H1 (cell line): ENCODE results near the gene HSF5. TPM values are rescaled to one million over a fixed set of nuclear protein-coding genes. Genes with fewer than 3 reads are reported as not detected.

Experiments
- CTCF ChIA-PET: fragments of 300-600 bp; sonication (Branson Sonifier 250); formaldehyde crosslinking; loops from one replicate; lab custom pipeline; 2021; ENCODE audit not compliant: partially characterized antibody; lab: Charles Lee
- POLR2A ChIA-PET: fragments of 300-600 bp; sonication (Branson Sonifier 250); formaldehyde crosslinking; loops from one replicate; lab custom pipeline; 2021; ENCODE audit warnings: inconsistent platforms; ENCODE audit not compliant: partially characterized antibody; lab: Charles Lee
- DNase-seq, 2 experiments: peaks; one replicate each; pipeline versions ENCODE4 v3.0.0 to v3.0.0-alpha.2; 2010 to 2022; ENCODE audit warnings: low spot score in 2 of 2, low read depth in 1 of 2, mixed read lengths in 1 of 2
- FAIRE-seq: peaks from 2 replicates; lab custom pipeline; 2011; peaks lifted over from hg19 to GRCh38; lab: Jason Lieb, UNC
- H2AFZ ChIP-seq: 2 replicates; pipeline ENCODE4 v1.8.1; 2012; ENCODE audit warnings: low read length, inconsistent platforms
- H2AK5ac ChIP-seq: 2 replicates; pipeline ENCODE4 v1.6.1; 2013; ENCODE audit warnings: low read depth, low read length
- H2BK120ac ChIP-seq: replicated peaks from 2 replicates; pipeline ENCODE3; 2013; ENCODE audit warnings: low read depth, low read length, inconsistent platforms
- H2BK12ac ChIP-seq: 2 replicates; pipeline ENCODE4 v1.6.1; 2013; ENCODE audit warnings: low read depth, low read length
- H2BK15ac ChIP-seq: 2 replicates; pipeline ENCODE4 v1.6.1; 2013; ENCODE audit warnings: low read length
- H2BK20ac ChIP-seq: 2 replicates; pipeline ENCODE4 v1.6.1; 2013; ENCODE audit warnings: low read length
- H2BK5ac ChIP-seq: 2 replicates; pipeline ENCODE4 v1.6.1; 2013; ENCODE audit warnings: low read depth, low read length
- H3K14ac ChIP-seq: 2 replicates; pipeline ENCODE4 v1.6.1; 2013; ENCODE audit warnings: inconsistent platforms; ENCODE audit not compliant: insufficient read length
- H3K18ac ChIP-seq: 2 replicates; pipeline ENCODE4 v1.6.1; 2013; ENCODE audit warnings: low read length; ENCODE audit errors: extremely low read depth
- H3K23ac ChIP-seq: 2 replicates; pipeline ENCODE4 v1.6.1; 2013; ENCODE audit warnings: inconsistent platforms; ENCODE audit not compliant: insufficient read length
- H3K23me2 ChIP-seq: 2 replicates; pipeline ENCODE4 v1.6.1; 2013; ENCODE audit warnings: low read depth, low read length
- H3K27ac ChIP-seq: 2 replicates; pipeline ENCODE4 v1.6.1; 2011; ENCODE audit warnings: low read depth, low read length, inconsistent platforms
- H3K27me3 ChIP-seq, 4 experiments: replicated peaks in 1 of 4; 1 replicate in 1 of 4; 2 replicates in 3 of 4; pipeline versions ENCODE4 v1.6.1 to v1.8.1; 2011 to 2013; ENCODE audit warnings: low read length in 3 of 4, mild to moderate bottlenecking in 3 of 4, inconsistent platforms in 2 of 4, mixed read lengths in 2 of 4, moderate library complexity in 1 of 4; ENCODE audit not compliant: control insufficient read depth in 3 of 4, insufficient read depth in 3 of 4; ENCODE audit errors: extremely low read depth in 1 of 4
- H3K36me3 ChIP-seq, 4 experiments: 2 replicates each; pipeline versions ENCODE4 v1.6.1 to v1.8.1; 2011 to 2013; ENCODE audit warnings: mild to moderate bottlenecking in 4 of 4, low read length in 3 of 4, moderate library complexity in 2 of 4, control low read depth in 1 of 4, inconsistent platforms in 1 of 4; ENCODE audit not compliant: insufficient read depth in 4 of 4, control insufficient read depth in 2 of 4
- H3K4ac ChIP-seq: replicated peaks from 2 replicates; pipeline ENCODE3; 2013; ENCODE audit warnings: low read length, low read depth, mixed read lengths, inconsistent platforms; ENCODE audit not compliant: insufficient read length
- H3K4me1 ChIP-seq, 4 experiments: replicated peaks in 1 of 4; 1 replicate in 1 of 4; 2 replicates in 3 of 4; pipeline versions ENCODE4 v1.6.1 to v1.8.1; 2011 to 2013; ENCODE audit warnings: low read length in 3 of 4, inconsistent platforms in 2 of 4, mixed read lengths in 1 of 4; ENCODE audit not compliant: insufficient read depth in 4 of 4, control insufficient read depth in 3 of 4
- H3K4me2 ChIP-seq, 2 experiments: 2 replicates each; pipeline versions ENCODE4 v1.6.1 to v1.8.1; 2011 to 2013; ENCODE audit warnings: low read depth in 2 of 2, low read length in 2 of 2, control low read depth in 1 of 2, inconsistent platforms in 1 of 2, mild to moderate bottlenecking in 1 of 2; ENCODE audit not compliant: insufficient read depth in 1 of 2
- H3K4me3 ChIP-seq, 4 experiments: fragments of 200-600, 300-600 bp in 1 of 4; sonication (generic), shearing (Covaris generic), sonication (Bioruptor Twin) in 1 of 4; 2 replicates each; pipeline versions ENCODE4 v1.5.1 to v1.8.1; 2011 to 2016; ENCODE audit warnings: low read length in 4 of 4, low read depth in 3 of 4, control low read depth in 2 of 4, inconsistent platforms in 2 of 4, mild to moderate bottlenecking in 2 of 4, mixed read lengths in 1 of 4, moderate library complexity in 1 of 4; ENCODE audit not compliant: insufficient read depth in 2 of 4; ENCODE audit errors: extremely low read depth in 1 of 4
- H3K56ac ChIP-seq: replicated peaks from 2 replicates; pipeline ENCODE3; 2013; ENCODE audit warnings: low read depth, mild to moderate bottlenecking, mixed read lengths, low read length, inconsistent platforms; ENCODE audit not compliant: insufficient read length
- H3K79me1 ChIP-seq: 2 replicates; pipeline ENCODE4 v1.6.1; 2013; ENCODE audit warnings: low read depth, low read length, control low read depth
- H3K79me2 ChIP-seq, 2 experiments: 2 replicates each; pipeline versions ENCODE4 v1.6.1 to v1.8.1; 2012 to 2013; ENCODE audit warnings: low read length in 2 of 2, mild to moderate bottlenecking in 2 of 2, inconsistent platforms in 1 of 2; ENCODE audit not compliant: insufficient read depth in 2 of 2, control insufficient read depth in 1 of 2
- H3K9ac ChIP-seq, 4 experiments: replicated peaks in 1 of 4; 1 replicate in 1 of 4; 2 replicates in 3 of 4; pipeline versions ENCODE4 v1.6.1 to v1.8.1; 2011 to 2013; ENCODE audit warnings: low read depth in 3 of 4, low read length in 3 of 4, control low read depth in 2 of 4, mild to moderate bottlenecking in 2 of 4, moderate library complexity in 2 of 4, inconsistent platforms in 1 of 4; ENCODE audit errors: extremely low read depth in 1 of 4
- H3K9me3 ChIP-seq, 2 experiments: 2 replicates each; pipeline versions ENCODE4 v1.6.1 to v1.8.1; 2012 to 2013; ENCODE audit warnings: mild to moderate bottlenecking in 2 of 2, moderate library complexity in 2 of 2, control low read depth in 1 of 2, inconsistent platforms in 1 of 2, low read depth in 1 of 2, low read length in 1 of 2, mixed read lengths in 1 of 2; ENCODE audit not compliant: insufficient read depth in 2 of 2
- H4K20me1 ChIP-seq, 2 experiments: replicated peaks in 1 of 2; 2 replicates each; pipeline versions ENCODE3 to v1.8.1; 2011 to 2013; ENCODE audit warnings: inconsistent platforms in 2 of 2, low read length in 2 of 2, mild to moderate bottlenecking in 1 of 2; ENCODE audit not compliant: insufficient read depth in 2 of 2, control insufficient read depth in 1 of 2
- H4K5ac ChIP-seq: 2 replicates; pipeline ENCODE4 v1.6.1; 2013; ENCODE audit warnings: low read length, low read depth, mixed read lengths, inconsistent platforms; ENCODE audit not compliant: insufficient read length
- H4K8ac ChIP-seq: 2 replicates; pipeline ENCODE4 v1.8.0; 2013; ENCODE audit warnings: mild to moderate bottlenecking, moderate library complexity, low read length, inconsistent platforms; ENCODE audit not compliant: insufficient read depth; ENCODE audit errors: extremely low read depth
- H4K91ac ChIP-seq: replicated peaks from 2 replicates; pipeline ENCODE3; 2013; ENCODE audit warnings: low read length, mixed read lengths, inconsistent platforms; ENCODE audit not compliant: insufficient read length
- BRCA1 ChIP-seq: IDR thresholded peaks from 2 replicates; pipeline ENCODE4 v1.6.1; 2012; ENCODE audit warnings: low read depth, low read length, improper control_type of control experiment
- CHD2 ChIP-seq: IDR thresholded peaks from 2 replicates; pipeline ENCODE4 v1.6.1; 2012; ENCODE audit warnings: low read length, improper control_type of control experiment
- EGR1 ChIP-seq: IDR thresholded peaks from 2 replicates; pipeline ENCODE4 v1.6.1; 2011; ENCODE audit warnings: low read depth, low read length, borderline replicate concordance
- KDM1A ChIP-seq: fragments of 200-600, 300-600 bp; sonication (generic); IDR thresholded peaks from 2 replicates; pipeline ENCODE4 v1.7.1; 2016; ENCODE audit warnings: mild to moderate bottlenecking, low read length, borderline replicate concordance
- NANOG ChIP-seq: IDR thresholded peaks from 2 replicates; pipeline ENCODE4 v1.6.1; 2011; ENCODE audit warnings: low read length, low read depth, mild to moderate bottlenecking, inconsistent platforms; ENCODE audit not compliant: insufficient read depth, poor library complexity, severe bottlenecking
- POLR2AphosphoS5 ChIP-seq: IDR thresholded peaks from 2 replicates; pipeline ENCODE4 v1.6.1; 2011; ENCODE audit warnings: low read depth, low read length
- WGBS, 2 experiments: shearing (Covaris generic) in 1 of 2; methylation state at CpG; one replicate each; pipeline versions ENCODE4 v1.1.6 to v1.1.7; 2013 to 2015; ENCODE audit warnings: low lambda C conversion rate in 2 of 2, mixed read lengths in 2 of 2, inconsistent platforms in 1 of 2, low coverage in 1 of 2, missing lambda C conversion rate in 1 of 2; ENCODE audit not compliant: insufficient replicate concordance in 2 of 2, insufficient coverage in 1 of 2, insufficient read length in 1 of 2; ENCODE audit errors: extremely low coverage in 1 of 2, missing lambda C conversion rate in 1 of 2; 5-methylcytosine and 5-hydroxymethylcytosine counted together
- polyA plus RNA-seq, 7 experiments: library from polyadenylated mRNA; depleted of rRNA in 3 of 7; stranded (reverse) in 5 of 7; unstranded in 2 of 7; fragments of >200 nt in 5 of 7; fragments of 200-250 nt in 2 of 7; gene quantifications; 1 replicate in 5 of 7; 2 replicates in 1 of 7; 4 replicates in 1 of 7; pipeline versions ENCODE4 v1.2.1 to v1.2.3, GENCODE V29; 2011 to 2013; ENCODE audit warnings: missing spikeins in 2 of 7, mixed read lengths in 2 of 7
- total RNA-seq: library from RNA; stranded (reverse); fragmentation: NEBNext Ultra II Directional; extraction: Animal tissue kit (Norgen Biotek cat#: 25700); gene quantifications from 2 replicates; pipeline ENCODE4 v1.2.1, GENCODE V29; 2021

HSF5 gene
- total and polyA plus RNA-seq, 2 of the 8 experiments (the other 6 are each of a cell fraction or from before 2014, with no cell fraction given), result not detected

DNA sequence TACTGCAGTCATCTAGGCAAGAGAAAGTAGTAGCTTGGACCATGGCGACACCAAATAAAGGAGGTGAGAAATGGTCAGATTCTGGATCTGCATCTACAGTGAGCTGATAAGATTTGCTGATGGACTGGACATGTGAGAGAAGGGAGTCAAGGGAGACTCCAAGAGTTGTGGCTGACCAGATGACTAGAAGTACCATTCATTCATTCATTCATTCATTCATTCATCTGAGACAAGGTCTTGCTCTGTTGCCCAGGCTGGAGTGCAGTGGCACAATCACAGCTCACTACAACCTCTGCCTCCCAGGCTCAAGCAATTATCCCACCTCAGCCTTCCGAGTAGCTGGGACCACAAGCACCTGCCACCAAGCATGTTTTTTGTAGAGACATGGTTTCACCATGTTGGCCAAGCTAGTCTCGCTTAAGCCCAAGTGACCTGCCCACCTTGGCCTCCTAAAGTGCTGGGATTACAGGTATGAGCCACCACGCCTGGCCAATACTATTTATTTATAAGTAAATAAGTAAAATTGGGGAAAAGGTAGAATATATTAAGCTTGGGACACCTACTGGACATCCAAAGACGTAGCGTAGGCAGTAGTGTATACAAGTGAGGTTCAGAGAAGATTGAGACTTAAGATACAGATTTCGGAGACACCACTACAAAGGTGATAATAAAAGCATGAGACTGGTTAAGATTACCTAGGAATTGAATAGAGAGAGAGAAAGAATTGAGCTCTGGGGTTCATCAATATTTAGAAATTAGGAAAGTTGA, 55.2 kb downstream of the HSF5 start:
- no peaks in the 10 kb centered on the region for H3K79me1 ChIP-seq
- no peak overlapping the region for H2BK12ac ChIP-seq
- H3K4ac ChIP-seq, result no peak overlapping the region
- no peak overlapping the region for H2BK20ac ChIP-seq
- no peak for DNase-seq
- H3K9me3 ChIP-seq, result no peaks in the 10 kb centered on the region
- no peaks in the 10 kb centered on the region for H4K20me1 ChIP-seq
- CTCF ChIA-PET, result interaction anchor here (0.7 to 3.3 kb wide), 28 partner anchors 10 to 233 kb away, joined by 3 to 24 read pairs (median 4); partner anchors contain the start of gene RNF43
- no peak overlapping the region for H3K14ac ChIP-seq
- no peak overlapping the region for H2AFZ ChIP-seq
- H3K18ac ChIP-seq, result no peak overlapping the region
- no peak overlapping the region for H3K4me2 ChIP-seq
- no peak overlapping the region for H3K56ac ChIP-seq
- no peak overlapping the region for H3K9ac ChIP-seq
- no peaks in the 10 kb centered on the region for H3K36me3 ChIP-seq
- TF ChIP-seq NANOG (no peak), CHD2 (no peak), EGR1 (no peak), POLR2AphosphoS5 (no peak), KDM1A (no peak), BRCA1 (no peak)
- TF ChIP-seq, all 59 proteins: peak for 0
- no peak overlapping the region for H4K5ac ChIP-seq
- no peaks in the 10 kb centered on the region for H3K23me2 ChIP-seq
- no peak overlapping the region for H2BK120ac ChIP-seq
- no peak overlapping the region for H3K27ac ChIP-seq
- H3K4me1 ChIP-seq, result no peaks in the 10 kb centered on the region
- no peak overlapping the region for H3K23ac ChIP-seq
- H3K27me3 ChIP-seq, result peaks cover 0 to 2% (median 0%) of the 10 kb centered on the region in 4 experiments; a peak in 1 of 7 replicates
- H3K79me2 ChIP-seq, result no peaks in the 10 kb centered on the region
- no peak overlapping the region for H4K91ac ChIP-seq
- no peak overlapping the region for H3K4me3 ChIP-seq
- no peak overlapping the region for H4K8ac ChIP-seq
- H2BK15ac ChIP-seq, result no peak overlapping the region; the same call in 1 of the 2 replicates
- no peak for FAIRE-seq
- no peak overlapping the region for H2BK5ac ChIP-seq
- POLR2A ChIA-PET, result interaction anchor here (1.0 to 1.1 kb wide), 3 partner anchors 13 to 81 kb away, joined by 3 to 4 read pairs (median 3); partner anchors contain the start of gene SUPT4H1
- 91% methylated on average over 7 of the region's 7 CpGs; no CpG with 5 or more reads in 1 of the 2 experiments for WGBS, 2 experiments
- no peak overlapping the region for H2AK5ac ChIP-seq
